B cell (primary cell): ENCODE measurements around the gene CATSPERE. TPM values are rescaled to one million over a fixed set of nuclear protein-coding genes. Genes with fewer than 3 reads are reported as not detected.

Source experiments
- ATAC-seq: fragments of 200-7000 bp; cut with Tn5 transposase; one replicate; pipeline ENCODE4 v1.10.0; 2021; ENCODE audit warnings: low read depth, mild to moderate bottlenecking, moderate number of reproducible peaks, moderate library complexity
- CTCF ChIA-PET: fragments of 350-600 bp; sonication (Branson Sonifier 250); formaldehyde crosslinking; loops from one replicate; lab custom pipeline; 2021; ENCODE audit warnings: antibody characterized with exemption, inconsistent platforms; lab: Charles Lee
- POLR2A ChIA-PET: fragments of 350-600 bp; sonication (Branson Sonifier 250); formaldehyde crosslinking; loops from one replicate; lab custom pipeline; 2021; ENCODE audit warnings: antibody characterized with exemption; lab: Charles Lee
- DNase-seq: peaks from one replicate; pipeline ENCODE4 v3.0.0; 2013
- H2AFZ ChIP-seq: 2 replicates; pipeline ENCODE4 v1.6.1; 2012; ENCODE audit warnings: mild to moderate bottlenecking, low read depth, low read length; ENCODE audit not compliant: insufficient read depth, poor library complexity, severe bottlenecking
- H3K27ac ChIP-seq, 2 donors: 1 replicate in 1 of 2; 2 replicates in 1 of 2; pipeline ENCODE4 v1.5.1; 2012 to 2013; ENCODE audit warnings: low read length in 2 of 2, mild to moderate bottlenecking in 2 of 2, moderate library complexity in 1 of 2
- H3K27me3 ChIP-seq, 4 experiments: fragments of 200-600 bp in 1 of 4; sonication (generic) in 1 of 4; replicated peaks in 1 of 4; 1 replicate in 2 of 4; 2 replicates in 2 of 4; pipeline versions ENCODE4 v1.6.1 to v1.7.0; 2013 to 2016; ENCODE audit warnings: low read length in 3 of 4, mild to moderate bottlenecking in 2 of 4, mixed read lengths in 1 of 4, moderate library complexity in 1 of 4; ENCODE audit not compliant: insufficient read depth in 4 of 4, control insufficient read depth in 3 of 4; ENCODE audit errors: control extremely low read depth in 1 of 4
- H3K36me3 ChIP-seq, 2 experiments: replicated peaks in 1 of 2; 1 replicate in 1 of 2; 2 replicates in 1 of 2; pipeline versions ENCODE4 v1.6.1 to v1.7.1; 2013; ENCODE audit warnings: low read length in 1 of 2; ENCODE audit not compliant: insufficient read depth in 2 of 2, control insufficient read depth in 1 of 2; ENCODE audit errors: control extremely low read depth in 1 of 2, extremely low read depth in 1 of 2
- H3K4me1 ChIP-seq, 2 donors: fragments of 200-600 bp in 1 of 2; sonication (generic) in 1 of 2; 1 replicate in 1 of 2; 2 replicates in 1 of 2; pipeline versions ENCODE4 v1.5.1 to v1.6.1; 2013 to 2017; ENCODE audit warnings: low read length in 2 of 2; ENCODE audit not compliant: control insufficient read depth in 2 of 2, insufficient read depth in 2 of 2
- H3K4me2 ChIP-seq: replicated peaks from 2 replicates; pipeline ENCODE3; 2012; ENCODE audit warnings: mild to moderate bottlenecking, low read depth, low read length; ENCODE audit not compliant: poor library complexity, severe bottlenecking
- H3K4me3 ChIP-seq, 5 experiments: fragments of 200-600 bp in 1 of 5; sonication (generic) in 1 of 5; 1 replicate in 3 of 5; 2 replicates in 2 of 5; pipeline versions ENCODE4 v1.5.1 to v1.7.0; 2011 to 2016; ENCODE audit warnings: low read length in 4 of 5, mild to moderate bottlenecking in 4 of 5, low read depth in 2 of 5, control low read depth in 1 of 5, moderate library complexity in 1 of 5; ENCODE audit not compliant: insufficient read depth in 1 of 5; ENCODE audit errors: control extremely low read depth in 1 of 5, extremely low read depth in 1 of 5
- H3K79me2 ChIP-seq: fragments of 200-600 bp; sonication (generic); one replicate; pipeline ENCODE4 v1.6.0; 2016; ENCODE audit warnings: low read length; ENCODE audit not compliant: control insufficient read depth, insufficient read depth
- H3K9ac ChIP-seq: fragments of 200-600 bp; sonication (generic); 2 replicates; pipeline ENCODE4 v1.6.1; 2017; ENCODE audit warnings: mild to moderate bottlenecking, low read length, moderate library complexity
- H3K9me3 ChIP-seq, 3 donors: one replicate each; pipeline versions ENCODE4 v1.6.1 to v1.7.1; 2013; ENCODE audit warnings: low read length in 2 of 3; ENCODE audit not compliant: control insufficient read depth in 2 of 3, insufficient read depth in 1 of 3; ENCODE audit errors: control extremely low read depth in 1 of 3
- H4K20me1 ChIP-seq: 2 replicates; pipeline ENCODE4 v1.6.0; 2012; ENCODE audit warnings: mild to moderate bottlenecking, low read length; ENCODE audit not compliant: insufficient read depth, control insufficient read depth, poor library complexity, severe bottlenecking
- H3K27ac Mint-ChIP-seq: one replicate; pipeline ENCODE4 v1.8.0; 2021; ENCODE audit warnings: mixed read lengths
- H3K27me3 Mint-ChIP-seq: one replicate; pipeline ENCODE4 v1.8.0; 2021; ENCODE audit warnings: mixed read lengths
- H3K4me1 Mint-ChIP-seq: one replicate; pipeline ENCODE4 v1.8.0; 2021; ENCODE audit warnings: mixed read lengths
- H3K4me3 Mint-ChIP-seq: one replicate; pipeline ENCODE4 v1.8.0; 2021; ENCODE audit warnings: mixed read lengths
- H3K9me3 Mint-ChIP-seq: one replicate; pipeline ENCODE4 v1.8.0; 2022; ENCODE audit warnings: mixed read lengths; ENCODE audit not compliant: insufficient read depth
- CTCF ChIP-seq: fragments of 200-600 bp; IDR thresholded peaks from one replicate; pipeline ENCODE4 v1.8.0; 2022; ENCODE audit warnings: antibody characterized with exemption, mild to moderate bottlenecking
- EZH2 ChIP-seq: IDR thresholded peaks from 2 replicates; pipeline ENCODE4 v1.6.1; 2012; ENCODE audit warnings: borderline replicate concordance, low read depth, mild to moderate bottlenecking, moderate library complexity, low read length; ENCODE audit not compliant: insufficient read depth, poor library complexity, severe bottlenecking
- WGBS: methylation state at CpG from one replicate; pipeline ENCODE4 v1.1.5; 2013; ENCODE audit warnings: missing lambda C conversion rate; ENCODE audit not compliant: insufficient coverage; 5-methylcytosine and 5-hydroxymethylcytosine counted together
- intact Hi-C: fragments of 100-400 bp; cut with micrococcal nuclease; formaldehyde crosslinking; loops from one replicate; pipeline ENCODE4 v1.10.0; 2022
- polyA plus RNA-seq: library from polyadenylated mRNA; depleted of rRNA; stranded (reverse); fragments of >200 nt; gene quantifications from 2 replicates; pipeline ENCODE4 v1.2.3, GENCODE V29; 2012
- total RNA-seq, 2 donors: library from RNA; stranded (reverse); fragments of 120-200 nt in 1 of 2; gene quantifications; 1 replicate in 1 of 2; 2 replicates in 1 of 2; pipeline versions ENCODE4 v1.2.3 to v1.2.4, GENCODE V29; 2013 to 2022

CATSPERE gene
- total and polyA plus RNA-seq, 2 donors (not counting 1 experiment from before 2014, with no cell fraction given), result 0.82 to 3.1 TPM

- H3K4me1 Mint-ChIP-seq, result peaks cover 9% of the 10 kb centered on the region
- Histone ChIP-seq H3K79me2 (no peaks in the 10 kb centered on the region), H4K20me1 (no peaks in the 10 kb centered on the region), H3K36me3 (no peaks in the 10 kb centered on the region), H3K27me3 (no peaks in the 10 kb centered on the region), H3K4me3 (no peak overlapping the region), H2AFZ (no peak overlapping the region), H3K4me2 (no peak overlapping the region), H3K4me1 (no peaks in the 10 kb centered on the region), H3K27ac (no peak overlapping the region), H3K9me3 (no peaks in the 10 kb centered on the region), H3K9ac (no peak overlapping the region)
- POLR2A ChIA-PET, result no interaction called here
- intact Hi-C loops, result loop anchor here (5.0 kb wide), 1 partner anchor 51 kb away; the partner anchor contains the start of gene DESI2
- H3K27ac Mint-ChIP-seq, result no peak overlapping the region
- 100% methylated on average over 6 of the region's 8 CpGs for WGBS
- no peaks in the 10 kb centered on the region for H3K9me3 Mint-ChIP-seq
- no peak overlapping the region for H3K4me3 Mint-ChIP-seq
- peaks cover 4% of the 10 kb centered on the region for H3K27me3 Mint-ChIP-seq
- ATAC-seq, result no peak
- no peak for DNase-seq
- CTCF ChIA-PET, result interaction anchor here (0.9 to 5.5 kb wide), 2 partner anchors 43 to 197 kb away, joined by 3 to 278 read pairs; no protein-coding TSS in a partner anchor
- TF ChIP-seq EZH2 (no peak), CTCF (no peak)
Measured at GRCh38 chr1:244601336-244601735, 140.3 kb downstream of the CATSPERE start.

- H3K4me2 ChIP-seq, result no peak overlapping the region
- H3K27me3 Mint-ChIP-seq, result peaks cover 4% of the 10 kb centered on the region
- POLR2A ChIA-PET, result no interaction called here
- H3K9me3 ChIP-seq, result no peaks in the 10 kb centered on the region
- no peak overlapping the region for H2AFZ ChIP-seq
- H3K4me3 Mint-ChIP-seq, result no peak overlapping the region
- TF ChIP-seq CTCF (peak; percentile 91), EZH2 (no peak)
- H3K9ac ChIP-seq, result no peak overlapping the region
- no peak overlapping the region for H3K4me3 ChIP-seq
- CTCF ChIA-PET, result interaction anchor here (0.6 to 5.5 kb wide), 30 partner anchors 9 to 445 kb away, joined by 3 to 278 read pairs (median 4); partner anchors contain the start of genes COX20 and DESI2
- no peaks in the 10 kb centered on the region for H3K27me3 ChIP-seq
- intact Hi-C loops, result loop anchor here (1.0 to 5.0 kb wide), 3 partner anchors 49 to 439 kb away; partner anchors contain the start of gene DESI2
- H3K9me3 Mint-ChIP-seq, result no peaks in the 10 kb centered on the region
- no peak overlapping the region for H3K27ac ChIP-seq
- H3K4me1 Mint-ChIP-seq, result peaks cover 9% of the 10 kb centered on the region
- DNase-seq, result peak; percentile 59
- H3K4me1 ChIP-seq, result no peaks in the 10 kb centered on the region
- no peaks in the 10 kb centered on the region for H3K36me3 ChIP-seq
- no peak for ATAC-seq
- no peaks in the 10 kb centered on the region for H4K20me1 ChIP-seq
- H3K27ac Mint-ChIP-seq, result no peak overlapping the region
- no peaks in the 10 kb centered on the region for H3K79me2 ChIP-seq
Measured at GRCh38 chr1:244603498-244603897, 142.4 kb downstream of the CATSPERE start.
